SK-N-SH (cell line): ENCODE measurements around the gene CDKN2B-AS1. TPM values are rescaled to one million over a fixed set of nuclear protein-coding genes. Genes with fewer than 3 reads are reported as not detected.
A peak's percentile ranks its signal among the peaks of the same experiment; 100 is the strongest.

ENCODE experiments used
- CTCF ChIA-PET: fragments of 300-600, 350-600 bp; formaldehyde crosslinking; extraction: SDS; loops from one replicate; lab custom pipeline; 2021; lab: Yijun Ruan, JAX
- POLR2A ChIA-PET: fragments of 350-600 bp; sonication (Branson Sonifier 250); formaldehyde crosslinking; extraction: SDS; loops from one replicate; lab custom pipeline; 2020; ENCODE audit warnings: antibody characterized with exemption, inconsistent platforms; lab: Yijun Ruan, JAX
- DNase-seq: peaks from one replicate; pipeline ENCODE4 v3.0.0; 2012
- H2AFZ ChIP-seq: fragments of 200-600 bp; sonication (generic); 2 replicates; pipeline ENCODE4 v1.8.1; 2016; ENCODE audit warnings: antibody characterized with exemption, mild to moderate bottlenecking, low read depth
- H3F3A ChIP-seq: fragments of 200-600 bp; sonication (generic); replicated peaks from 2 replicates; pipeline ENCODE3; 2016; ENCODE audit warnings: antibody characterized with exemption, mild to moderate bottlenecking; ENCODE audit not compliant: insufficient read depth
- H3K27ac ChIP-seq, 2 experiments: fragments of 200-500 bp in 1 of 2; fragments of 200-600 bp in 1 of 2; sonication (Bioruptor generic) in 1 of 2; sonication (generic), shearing (Covaris generic) in 1 of 2; 2 replicates each; pipeline versions ENCODE4 v1.5.1 to v1.6.1; 2014 to 2016; ENCODE audit warnings: low read depth in 2 of 2, inconsistent platforms in 1 of 2, low read length in 1 of 2, mild to moderate bottlenecking in 1 of 2, mixed read lengths in 1 of 2
- H3K27me3 ChIP-seq: fragments of 200-600 bp; sonication (generic), shearing (Covaris generic); 2 replicates; pipeline ENCODE4 v1.6.1; 2016; ENCODE audit warnings: mixed run types; ENCODE audit not compliant: insufficient read depth
- H3K36me3 ChIP-seq, 2 experiments: fragments of 200-500 bp in 1 of 2; fragments of 200-600 bp in 1 of 2; sonication (Bioruptor generic) in 1 of 2; sonication (generic) in 1 of 2; replicated peaks in 1 of 2; 2 replicates each; pipeline versions ENCODE3 to v1.5.1; 2014 to 2016; ENCODE audit warnings: low read length in 1 of 2, mild to moderate bottlenecking in 1 of 2; ENCODE audit not compliant: insufficient read depth in 2 of 2, control insufficient read depth in 1 of 2
- H3K4me1 ChIP-seq, 2 experiments: fragments of 200-500 bp in 1 of 2; fragments of 200-600 bp in 1 of 2; sonication (Bioruptor generic) in 1 of 2; sonication (generic), shearing (Covaris generic) in 1 of 2; 2 replicates each; pipeline versions ENCODE4 v1.5.1 to v1.6.1; 2014 to 2016; ENCODE audit warnings: low read depth in 1 of 2, low read length in 1 of 2, mixed run types in 1 of 2; ENCODE audit not compliant: insufficient read depth in 2 of 2, control insufficient read depth in 1 of 2
- H3K4me2 ChIP-seq: fragments of 200-600 bp; sonication (generic), shearing (Covaris generic); 2 replicates; pipeline ENCODE4 v1.6.1; 2017; ENCODE audit warnings: mixed run types
- H3K4me3 ChIP-seq, 2 experiments: fragments of 200-500 bp in 1 of 2; fragments of 200-600 bp in 1 of 2; sonication (Bioruptor generic) in 1 of 2; sonication (generic), shearing (Covaris generic) in 1 of 2; 2 replicates each; pipeline versions ENCODE4 v1.5.1 to v1.8.1; 2014 to 2016; ENCODE audit warnings: low read depth in 2 of 2, inconsistent platforms in 1 of 2, low read length in 1 of 2, mild to moderate bottlenecking in 1 of 2, mixed read lengths in 1 of 2, moderate library complexity in 1 of 2
- H3K79me2 ChIP-seq: fragments of 200-600 bp; sonication (generic); 2 replicates; pipeline ENCODE4 v1.8.1; 2017; ENCODE audit warnings: mild to moderate bottlenecking; ENCODE audit not compliant: insufficient read depth
- H3K9ac ChIP-seq: fragments of 200-600 bp; sonication (generic); 2 replicates; pipeline ENCODE4 v1.6.1; 2017; ENCODE audit warnings: mixed run types
- H3K9me2 ChIP-seq: fragments of 200-600 bp; sonication (generic); 2 replicates; pipeline ENCODE4 v1.6.1; 2017; ENCODE audit warnings: mixed run types
- H3K9me3 ChIP-seq: fragments of 200-600 bp; sonication (generic); 2 replicates; pipeline ENCODE4 v1.6.1; 2017; ENCODE audit warnings: mixed run types, mild to moderate bottlenecking, moderate library complexity
- H4K20me1 ChIP-seq: fragments of 200-600 bp; sonication (generic); 2 replicates; pipeline ENCODE4 v1.6.1; 2017; ENCODE audit warnings: mild to moderate bottlenecking, mixed run types; ENCODE audit not compliant: insufficient read depth
- CHD2 ChIP-seq: fragments of 150-350 bp; IDR thresholded peaks from 2 replicates; pipeline ENCODE4 v1.6.1; 2018; ENCODE audit warnings: low read length; ENCODE audit not compliant: partially characterized antibody
- ELF1 ChIP-seq: IDR thresholded peaks from 2 replicates; pipeline ENCODE4 v1.4.0; 2012
- EZH2phosphoT487 ChIP-seq: fragments of 200-600 bp; sonication (generic); IDR thresholded peaks from 2 replicates; pipeline ENCODE4 v1.6.1; 2017; ENCODE audit warnings: low read depth, mixed run types, mild to moderate bottlenecking, antibody characterized with exemption, moderate library complexity, borderline replicate concordance
- FOXJ3 ChIP-seq: sonication (generic); formaldehyde crosslinking; IDR thresholded peaks from 2 replicates; pipeline ENCODE4 v1.5.1; 2020; ENCODE audit warnings: mild to moderate bottlenecking, missing genetic modification reagents
- FOXM1 ChIP-seq: IDR thresholded peaks from 2 replicates; pipeline ENCODE4 v1.4.0; 2012; ENCODE audit warnings: low read depth, mild to moderate bottlenecking
- GABPA ChIP-seq: IDR thresholded peaks from 2 replicates; pipeline ENCODE4 v1.4.0; 2012; ENCODE audit warnings: low read depth, mild to moderate bottlenecking
- MXI1 ChIP-seq: IDR thresholded peaks from 2 replicates; pipeline ENCODE4 v1.6.1; 2012; ENCODE audit warnings: mild to moderate bottlenecking, low read depth, low read length, improper control_type of control experiment
- NFIC ChIP-seq: IDR thresholded peaks from 2 replicates; pipeline ENCODE4 v1.4.0; 2012; ENCODE audit warnings: borderline replicate concordance
- NRF1 ChIP-seq: IDR thresholded peaks from 2 replicates; pipeline ENCODE4 v1.6.1; 2012; ENCODE audit warnings: low read depth, mild to moderate bottlenecking, low read length
- POLR2AphosphoS5 ChIP-seq: IDR thresholded peaks from 2 replicates; pipeline ENCODE4 v1.6.1; 2012; ENCODE audit warnings: low read depth, low read length
- RCOR1 ChIP-seq: fragments of 150-350 bp; IDR thresholded peaks from 2 replicates; pipeline ENCODE4 v1.6.1; 2017; ENCODE audit warnings: antibody characterized with exemption, low read length
- RFX5 ChIP-seq: IDR thresholded peaks from 2 replicates; pipeline ENCODE4 v1.6.1; 2012; ENCODE audit warnings: mild to moderate bottlenecking, improper control_type of control experiment, low read length
- RXRA ChIP-seq: IDR thresholded peaks from 2 replicates; pipeline ENCODE4 v1.4.0; 2012; ENCODE audit warnings: low read depth, mild to moderate bottlenecking, borderline replicate concordance
- SIN3A ChIP-seq: IDR thresholded peaks from 2 replicates; pipeline ENCODE4 v1.6.1; 2012; ENCODE audit warnings: low read depth, mild to moderate bottlenecking, low read length, moderate library complexity, borderline replicate concordance
- SMC3 ChIP-seq: IDR thresholded peaks from 2 replicates; pipeline ENCODE4 v1.6.1; 2012; ENCODE audit warnings: low read depth, low read length, improper control_type of control experiment
- TCF12 ChIP-seq: IDR thresholded peaks from 2 replicates; pipeline ENCODE4 v1.4.0; 2012
- TEAD4 ChIP-seq: IDR thresholded peaks from 2 replicates; pipeline ENCODE4 v1.4.0; 2012; ENCODE audit warnings: mild to moderate bottlenecking, borderline replicate concordance; ENCODE audit not compliant: insufficient read depth
- YY1 ChIP-seq: IDR thresholded peaks from 2 replicates; pipeline ENCODE4 v1.4.0; 2012; ENCODE audit warnings: low read depth, mild to moderate bottlenecking
- WGBS: methylation state at CpG from one replicate; pipeline ENCODE4 v1.1.6; 2017; ENCODE audit warnings: low lambda C conversion rate; 5-methylcytosine and 5-hydroxymethylcytosine counted together
- polyA plus RNA-seq, 3 experiments: library from polyadenylated mRNA; depleted of rRNA; stranded (reverse); fragments of >200 nt; gene quantifications; 2 replicates each; pipeline ENCODE4 v1.2.3, GENCODE V29; 2012
- TF ChIP-seq, protein P1 (sequence below): IDR thresholded peaks from 2 replicates; pipeline ENCODE4 v1.4.0; 2012; ENCODE audit warnings: low read depth, borderline replicate concordance
- TF ChIP-seq, protein P2 (sequence below): fragments of 150-350 bp; IDR thresholded peaks from 2 replicates; pipeline ENCODE4 v1.6.1; 2016; ENCODE audit warnings: mild to moderate bottlenecking, low read depth, low read length
- TF ChIP-seq, protein P3 (sequence below): fragments of 150-350 bp; IDR thresholded peaks from 2 replicates; pipeline ENCODE4 v1.6.1; 2017; ENCODE audit warnings: antibody characterized with exemption, low read length, low read depth, borderline replicate concordance
- TF ChIP-seq, protein P4 (sequence below): fragments of 200-600 bp; sonication (generic); IDR thresholded peaks from 2 replicates; pipeline ENCODE4 v1.6.1; 2017; ENCODE audit warnings: antibody characterized with exemption, mild to moderate bottlenecking, moderate library complexity

The CDKN2B-AS1 gene
- polyA plus RNA-seq, 1 of the 3 experiments (the other 2 are of a cell fraction) = 0.25 TPM

DNA sequence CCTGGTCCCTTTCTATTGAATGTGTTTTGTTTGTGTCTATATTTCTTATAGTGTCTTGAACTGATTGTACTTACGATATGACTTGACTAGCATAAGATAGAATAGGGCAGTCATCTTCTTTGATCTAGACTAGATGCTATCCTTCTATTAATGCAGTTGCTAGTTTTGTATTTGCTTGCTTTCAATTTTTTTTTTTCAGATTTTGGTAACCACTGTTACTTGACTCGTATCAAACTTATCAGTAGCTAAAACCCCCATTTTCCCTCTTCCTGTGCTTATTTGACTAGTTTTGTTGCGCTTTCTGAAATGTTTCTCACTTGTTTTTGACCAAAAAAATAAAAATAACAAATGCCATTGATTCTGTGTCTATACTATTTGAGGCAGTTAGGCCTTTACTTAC, 83.5 kb downstream of the CDKN2B-AS1 start:
- POLR2A ChIA-PET = no interaction called here
- WGBS = 54% methylated on average over 3 of the region's 3 CpGs
- Histone ChIP-seq H4K20me1 (no peaks in the 10 kb centered on the region), H3K9me2 (no peaks in the 10 kb centered on the region), H3K27me3 (no peaks in the 10 kb centered on the region; the same call in 1 of the 2 replicates), H3K9ac (no peak overlapping the region), H3K4me3 (no peak overlapping the region), H3K4me1 (no peaks in the 10 kb centered on the region), H3K27ac (no peak overlapping the region), H3F3A (no peaks in the 10 kb centered on the region), H3K9me3 (no peaks in the 10 kb centered on the region), H3K4me2 (no peak overlapping the region), H3K36me3 (no peaks in the 10 kb centered on the region), H3K79me2 (no peaks in the 10 kb centered on the region), H2AFZ (no peak overlapping the region; the same call in 1 of the 2 replicates)
- no peak for DNase-seq
- CTCF ChIA-PET = no interaction called here
- TF ChIP-seq, protein P1, sequence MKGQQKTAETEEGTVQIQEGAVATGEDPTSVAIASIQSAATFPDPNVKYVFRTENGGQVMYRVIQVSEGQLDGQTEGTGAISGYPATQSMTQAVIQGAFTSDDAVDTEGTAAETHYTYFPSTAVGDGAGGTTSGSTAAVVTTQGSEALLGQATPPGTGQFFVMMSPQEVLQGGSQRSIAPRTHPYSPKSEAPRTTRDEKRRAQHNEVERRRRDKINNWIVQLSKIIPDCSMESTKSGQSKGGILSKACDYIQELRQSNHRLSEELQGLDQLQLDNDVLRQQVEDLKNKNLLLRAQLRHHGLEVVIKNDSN = no peak
- TF ChIP-seq, protein P2, sequence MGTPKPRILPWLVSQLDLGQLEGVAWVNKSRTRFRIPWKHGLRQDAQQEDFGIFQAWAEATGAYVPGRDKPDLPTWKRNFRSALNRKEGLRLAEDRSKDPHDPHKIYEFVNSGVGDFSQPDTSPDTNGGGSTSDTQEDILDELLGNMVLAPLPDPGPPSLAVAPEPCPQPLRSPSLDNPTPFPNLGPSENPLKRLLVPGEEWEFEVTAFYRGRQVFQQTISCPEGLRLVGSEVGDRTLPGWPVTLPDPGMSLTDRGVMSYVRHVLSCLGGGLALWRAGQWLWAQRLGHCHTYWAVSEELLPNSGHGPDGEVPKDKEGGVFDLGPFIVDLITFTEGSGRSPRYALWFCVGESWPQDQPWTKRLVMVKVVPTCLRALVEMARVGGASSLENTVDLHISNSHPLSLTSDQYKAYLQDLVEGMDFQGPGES = no peak
- TF ChIP-seq FOXJ3 (CRISPR knock-in tag) (no peak), RCOR1 (no peak), CHD2 (no peak), MXI1 (no peak), ELF1 (no peak), POLR2AphosphoS5 (no peak), RFX5 (no peak), TEAD4 (no peak), NFIC (no peak), SMC3 (no peak), NRF1 (no peak), FOXM1 (no peak), GABPA (no peak), YY1 (no peak)
- TF ChIP-seq, protein P3, sequence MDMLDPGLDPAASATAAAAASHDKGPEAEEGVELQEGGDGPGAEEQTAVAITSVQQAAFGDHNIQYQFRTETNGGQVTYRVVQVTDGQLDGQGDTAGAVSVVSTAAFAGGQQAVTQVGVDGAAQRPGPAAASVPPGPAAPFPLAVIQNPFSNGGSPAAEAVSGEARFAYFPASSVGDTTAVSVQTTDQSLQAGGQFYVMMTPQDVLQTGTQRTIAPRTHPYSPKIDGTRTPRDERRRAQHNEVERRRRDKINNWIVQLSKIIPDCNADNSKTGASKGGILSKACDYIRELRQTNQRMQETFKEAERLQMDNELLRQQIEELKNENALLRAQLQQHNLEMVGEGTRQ = no peak

DNA sequence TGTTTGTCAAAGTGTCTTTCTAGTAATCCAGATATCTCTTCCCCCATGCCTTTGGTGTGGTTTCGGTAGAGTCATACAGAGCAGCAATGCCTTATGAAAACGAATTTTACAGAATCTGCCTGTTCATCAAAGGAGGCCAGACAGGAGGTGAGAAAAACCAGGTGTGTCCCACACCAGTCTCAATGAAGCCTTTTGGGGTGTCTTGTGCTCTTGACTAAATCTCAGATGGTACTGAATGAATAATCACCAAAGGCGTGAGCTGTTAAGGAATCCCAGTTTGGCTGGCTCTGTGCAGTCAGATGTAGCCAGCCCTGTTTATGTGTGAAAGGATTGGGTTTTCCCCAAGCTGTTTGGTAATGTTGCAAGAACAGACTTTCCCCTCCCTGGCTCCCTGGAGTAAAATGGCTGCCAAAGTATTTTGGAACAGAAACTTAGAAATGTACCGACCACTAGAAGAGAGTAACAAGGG, 85.3 kb downstream of the CDKN2B-AS1 start:
- Histone ChIP-seq H3K4me2 (no peak overlapping the region), H3K79me2 (no peaks in the 10 kb centered on the region), H3K4me1 (peaks cover 0 to 4% of the 10 kb centered on the region in 2 experiments; a peak in 1 of 4 replicates), H3K27ac (no peak overlapping the region), H3K27me3 (no peaks in the 10 kb centered on the region; the same call in 1 of the 2 replicates), H3K36me3 (no peaks in the 10 kb centered on the region), H3K4me3 (no peak overlapping the region), H3K9me3 (no peaks in the 10 kb centered on the region), H3K9ac (no peak overlapping the region), H4K20me1 (no peaks in the 10 kb centered on the region), H2AFZ (peak overlapping the region; percentile 3; the same call in 1 of the 2 replicates), H3F3A (peaks cover 8% of the 10 kb centered on the region), H3K9me2 (no peaks in the 10 kb centered on the region)
- WGBS = 26% methylated on average over 4 of the region's 4 CpGs
- CTCF ChIA-PET = interaction anchor here (1.7 kb wide), 1 partner anchor 9 kb away, joined by 3 read pairs; no protein-coding TSS in a partner anchor
- no peak for DNase-seq
- POLR2A ChIA-PET = no interaction called here
- TF ChIP-seq, protein P4, sequence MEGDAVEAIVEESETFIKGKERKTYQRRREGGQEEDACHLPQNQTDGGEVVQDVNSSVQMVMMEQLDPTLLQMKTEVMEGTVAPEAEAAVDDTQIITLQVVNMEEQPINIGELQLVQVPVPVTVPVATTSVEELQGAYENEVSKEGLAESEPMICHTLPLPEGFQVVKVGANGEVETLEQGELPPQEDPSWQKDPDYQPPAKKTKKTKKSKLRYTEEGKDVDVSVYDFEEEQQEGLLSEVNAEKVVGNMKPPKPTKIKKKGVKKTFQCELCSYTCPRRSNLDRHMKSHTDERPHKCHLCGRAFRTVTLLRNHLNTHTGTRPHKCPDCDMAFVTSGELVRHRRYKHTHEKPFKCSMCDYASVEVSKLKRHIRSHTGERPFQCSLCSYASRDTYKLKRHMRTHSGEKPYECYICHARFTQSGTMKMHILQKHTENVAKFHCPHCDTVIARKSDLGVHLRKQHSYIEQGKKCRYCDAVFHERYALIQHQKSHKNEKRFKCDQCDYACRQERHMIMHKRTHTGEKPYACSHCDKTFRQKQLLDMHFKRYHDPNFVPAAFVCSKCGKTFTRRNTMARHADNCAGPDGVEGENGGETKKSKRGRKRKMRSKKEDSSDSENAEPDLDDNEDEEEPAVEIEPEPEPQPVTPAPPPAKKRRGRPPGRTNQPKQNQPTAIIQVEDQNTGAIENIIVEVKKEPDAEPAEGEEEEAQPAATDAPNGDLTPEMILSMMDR = no peak
- TF ChIP-seq RFX5 = no peak
- TF ChIP-seq SIN3A = no peak
- TF ChIP-seq, protein P2 = no peak
- TF ChIP-seq, protein P1 = no peak
- no peak for TF ChIP-seq TCF12
- no peak for TF ChIP-seq GABPA
- TF ChIP-seq FOXM1 = no peak
- no peak for TF ChIP-seq NRF1
- no peak for TF ChIP-seq EZH2phosphoT487
- no peak for TF ChIP-seq POLR2AphosphoS5
- TF ChIP-seq SMC3 = no peak
- TF ChIP-seq RXRA = no peak
- TF ChIP-seq MXI1 = no peak
